Endothelial cell of umbilical vein (primary cell): Measurements from ENCODE around the gene KCNG2. TPM values are rescaled to one million over a fixed set of nuclear protein-coding genes. Genes with fewer than 3 reads are reported as not detected.

Experiments
- BruUV-seq: library from RNA; stranded (reverse); fragments of 400-500 nt; replicated peaks from 2 replicates; lab custom pipeline; 2021; lab: Mats Ljungman, UMichigan
- CTCF ChIA-PET: fragments of 300-600, 350-600 bp; sonication (Branson Sonifier 250); formaldehyde crosslinking; loops from one replicate; lab custom pipeline; 2021; ENCODE audit warnings: antibody characterized with exemption, inconsistent platforms; lab: Charles Lee
- POLR2A ChIA-PET: fragments of 300-600, 350-600 bp; sonication (Branson Sonifier 250); formaldehyde crosslinking; loops from one replicate; lab custom pipeline; 2021; ENCODE audit warnings: antibody characterized with exemption, inconsistent platforms; lab: Charles Lee
- DNase-seq: peaks from one replicate; pipeline ENCODE4 v3.0.0-alpha.2; 2011; ENCODE audit warnings: low read depth, low spot score
- FAIRE-seq: peaks from 2 replicates; lab custom pipeline; 2011; peaks lifted over from hg19 to GRCh38; lab: Jason Lieb, UNC
- H2AFZ ChIP-seq: 2 replicates; pipeline ENCODE4 v1.6.0; 2012; ENCODE audit warnings: low read depth, low read length, control low read depth, inconsistent platforms
- H3K27ac ChIP-seq: 2 replicates; pipeline ENCODE4 v1.5.1; 2011; ENCODE audit warnings: low read depth, mild to moderate bottlenecking, control low read depth, low read length, moderate library complexity; ENCODE audit not compliant: insufficient read depth
- H3K27me3 ChIP-seq, 2 experiments: 2 replicates each; pipeline versions ENCODE4 v1.6.0 to v1.6.1; 2011; ENCODE audit warnings: low read length in 2 of 2, mixed read lengths in 1 of 2; ENCODE audit not compliant: control insufficient read depth in 2 of 2, insufficient read depth in 2 of 2
- H3K36me3 ChIP-seq, 2 experiments: 2 replicates in 1 of 2; 3 replicates in 1 of 2; pipeline ENCODE4 v1.5.1; 2011; ENCODE audit warnings: low read length in 2 of 2, mild to moderate bottlenecking in 1 of 2, moderate library complexity in 1 of 2; ENCODE audit not compliant: control insufficient read depth in 2 of 2, insufficient read depth in 2 of 2; ENCODE audit errors: extremely low read depth in 1 of 2
- H3K4me1 ChIP-seq: 3 replicates; pipeline ENCODE4 v1.5.1; 2011; ENCODE audit warnings: mild to moderate bottlenecking, low read length; ENCODE audit not compliant: control insufficient read depth, insufficient read depth; ENCODE audit errors: extremely low read depth
- H3K4me2 ChIP-seq: 2 replicates; pipeline ENCODE4 v1.6.1; 2011; ENCODE audit warnings: low read length, control low read depth, mixed read lengths; ENCODE audit not compliant: insufficient read depth
- H3K4me3 ChIP-seq, 3 experiments: fragments of 200-600 bp in 1 of 3; sonication (generic), shearing (Covaris generic) in 1 of 3; replicated peaks in 1 of 3; 2 replicates each; pipeline ENCODE4 v1.5.1; 2011 to 2016; ENCODE audit warnings: control low read depth in 3 of 3, low read length in 3 of 3, mild to moderate bottlenecking in 2 of 3, inconsistent platforms in 1 of 3, low read depth in 1 of 3, moderate library complexity in 1 of 3; ENCODE audit not compliant: insufficient read depth in 1 of 3
- H3K79me2 ChIP-seq: 2 replicates; pipeline ENCODE4 v1.6.0; 2012; ENCODE audit warnings: low read length, inconsistent platforms; ENCODE audit not compliant: control insufficient read depth, insufficient read depth
- H3K9ac ChIP-seq: replicated peaks from 2 replicates; pipeline ENCODE3; 2011; ENCODE audit warnings: low read length, control low read depth; ENCODE audit not compliant: insufficient read depth; ENCODE audit errors: extremely low read depth
- H3K9me1 ChIP-seq: replicated peaks from 3 replicates; pipeline ENCODE4 v1.6.0; 2011; ENCODE audit warnings: mild to moderate bottlenecking, low read length; ENCODE audit not compliant: control insufficient read depth, insufficient read depth; ENCODE audit errors: extremely low read depth
- H3K9me3 ChIP-seq: replicated peaks from 2 replicates; pipeline ENCODE4 v1.5.1; 2012; ENCODE audit warnings: low read length, inconsistent platforms; ENCODE audit not compliant: control insufficient read depth, insufficient read depth
- H4K20me1 ChIP-seq: replicated peaks from 2 replicates; pipeline ENCODE3; 2011; ENCODE audit warnings: mild to moderate bottlenecking, low read length; ENCODE audit not compliant: control insufficient read depth, insufficient read depth; ENCODE audit errors: extremely low read depth
- EZH2 ChIP-seq: IDR thresholded peaks from 2 replicates; pipeline ENCODE4 v1.6.1; 2012; ENCODE audit warnings: borderline replicate concordance, low read depth, mild to moderate bottlenecking, moderate library complexity, low read length, inconsistent platforms; ENCODE audit not compliant: severe bottlenecking
- GATA2 ChIP-seq: IDR thresholded peaks from 2 replicates; pipeline ENCODE4 v1.7.0; 2011; ENCODE audit warnings: low read depth, mild to moderate bottlenecking, moderate library complexity, mixed read lengths, low read length; ENCODE audit not compliant: insufficient read length, insufficient read depth
- JUN ChIP-seq: IDR thresholded peaks from 2 replicates; pipeline ENCODE4 v1.6.1; 2011; ENCODE audit warnings: borderline replicate concordance, low read depth; ENCODE audit not compliant: insufficient read length, insufficient read depth
- POLR2A ChIP-seq: IDR thresholded peaks from 2 replicates; pipeline ENCODE4 v1.6.1; 2012; ENCODE audit warnings: low read depth, mild to moderate bottlenecking, control low read depth, low read length
- POLR2AphosphoS5 ChIP-seq: IDR thresholded peaks from 2 replicates; pipeline ENCODE4 v1.6.1; 2012; ENCODE audit warnings: low read depth, mild to moderate bottlenecking, control low read depth, low read length, moderate library complexity; ENCODE audit not compliant: insufficient read depth
- dilution Hi-C: fragments of 300-500 bp; cut with MboI; formaldehyde crosslinking; loops from one replicate; pipeline ENCODE4 v1.15.0; 2019; ENCODE audit warnings: low sequenced_read_pairs; ENCODE audit not compliant: extremely low pct_ligation_motif_present
- intact Hi-C: fragments of 100-400 bp; cut with micrococcal nuclease; formaldehyde crosslinking; loops from one replicate; pipeline ENCODE4 v1.10.0; 2022
- polyA plus RNA-seq, 4 experiments: library from polyadenylated mRNA; depleted of rRNA in 3 of 4; stranded (reverse) in 3 of 4; unstranded in 1 of 4; fragments of >200 nt; gene quantifications; 2 replicates each; pipeline versions ENCODE4 v1.2.1 to v1.2.3, GENCODE V29; 2011 to 2012; ENCODE audit warnings: missing spikeins in 1 of 4
- total RNA-seq: library from RNA; stranded (reverse); gene quantifications from 2 replicates; pipeline ENCODE4 v1.2.3, GENCODE V29; 2021
- TF ChIP-seq, protein P1 (sequence below): IDR thresholded peaks from 2 replicates; pipeline ENCODE4 v1.6.1; 2011; ENCODE audit not compliant: insufficient read depth, insufficient read length

The KCNG2 gene
- total and polyA plus RNA-seq, 2 donors (not counting 3 experiments of a cell fraction or from before 2014, with no cell fraction given), result not detected

DNA sequence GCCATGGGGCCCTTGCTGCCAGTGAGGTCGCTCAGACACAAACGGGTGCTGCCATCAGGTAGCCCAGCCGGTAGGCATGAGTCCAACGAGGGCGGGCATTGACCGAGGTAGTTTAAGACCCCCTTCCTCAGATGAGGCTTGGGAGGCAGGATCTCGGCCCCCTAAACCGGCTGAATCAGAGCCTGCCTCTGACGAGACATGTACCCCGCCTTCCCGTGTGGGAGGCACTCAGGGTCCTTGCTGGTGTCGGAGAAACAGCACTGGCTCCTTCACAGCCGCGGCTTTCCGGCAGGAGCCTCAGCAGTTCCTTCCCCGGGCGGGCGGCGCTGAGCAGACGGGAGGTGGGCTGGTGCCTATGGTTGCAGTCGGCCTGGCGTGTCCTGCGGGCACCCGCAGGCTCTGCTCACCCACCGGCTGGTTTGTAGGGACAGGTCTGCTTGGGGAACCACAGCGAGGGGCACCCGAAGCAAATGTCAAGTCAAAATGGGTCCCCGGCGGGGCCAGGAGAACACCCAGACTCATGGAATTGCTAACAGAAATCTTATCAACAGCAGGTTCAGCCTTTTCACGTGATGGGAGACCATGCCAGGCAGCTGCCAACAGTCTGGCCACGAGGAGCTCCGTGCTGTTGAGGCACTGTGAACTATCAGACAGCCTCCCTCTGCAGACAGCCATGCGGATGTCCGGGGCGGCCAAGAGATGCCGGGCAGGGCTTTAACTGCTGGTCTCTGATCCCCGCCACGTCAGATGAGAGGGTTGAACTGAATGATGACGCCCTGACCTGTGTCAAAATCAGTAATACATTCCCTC lies 2.8 kb downstream of the KCNG2 start:
- BruUV-seq, result no TSS peak
- Histone ChIP-seq H3K36me3 (no peaks in the 10 kb centered on the region), H3K4me2 (no peak overlapping the region), H3K9me1 (no peaks in the 10 kb centered on the region), H3K79me2 (no peaks in the 10 kb centered on the region), H2AFZ (no peak overlapping the region), H4K20me1 (no peaks in the 10 kb centered on the region), H3K27ac (no peak overlapping the region), H3K9me3 (no peaks in the 10 kb centered on the region), H3K27me3 (peaks cover 23 to 29% of the 10 kb centered on the region in 2 experiments), H3K4me1 (peaks cover 2% of the 10 kb centered on the region), H3K4me3 (no peak overlapping the region), H3K9ac (no peak overlapping the region)
- POLR2A ChIA-PET, result no interaction called here
- TF ChIP-seq POLR2AphosphoS5, result no peak
- TF ChIP-seq, protein P1, sequence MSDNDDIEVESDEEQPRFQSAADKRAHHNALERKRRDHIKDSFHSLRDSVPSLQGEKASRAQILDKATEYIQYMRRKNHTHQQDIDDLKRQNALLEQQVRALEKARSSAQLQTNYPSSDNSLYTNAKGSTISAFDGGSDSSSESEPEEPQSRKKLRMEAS, result no peak
- FAIRE-seq (no peak), DNase-seq (no peak)
- intact Hi-C loops, result no loop called here
- CTCF ChIA-PET, result no interaction called here
- dilution Hi-C loops, result no loop called here

DNA sequence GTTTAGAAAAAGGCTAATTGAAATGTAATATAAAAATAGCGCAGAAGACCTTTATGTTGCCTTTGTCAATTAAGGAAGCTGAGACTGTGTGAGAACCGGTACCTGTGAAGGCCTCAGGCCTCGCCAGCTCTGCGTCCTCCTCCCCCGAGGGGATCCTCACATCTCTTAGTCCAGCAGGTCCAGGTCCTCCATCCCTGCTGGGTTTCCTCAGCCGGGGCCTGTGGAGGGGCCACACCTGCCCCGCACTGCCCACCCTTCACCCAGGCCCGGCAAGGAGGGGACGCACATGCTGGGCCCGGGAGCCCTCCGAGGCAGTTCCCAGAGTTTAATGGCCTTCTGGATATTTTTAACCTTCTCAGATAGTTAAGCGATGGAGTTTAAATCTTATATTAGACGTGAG lies 3.5 kb downstream of the KCNG2 start:
- intact Hi-C loops, result no loop called here
- dilution Hi-C loops, result no loop called here
- Histone ChIP-seq H3K27ac (no peak overlapping the region), H3K4me2 (no peak overlapping the region), H3K9me3 (no peaks in the 10 kb centered on the region), H3K36me3 (no peaks in the 10 kb centered on the region), H3K9ac (no peak overlapping the region), H3K27me3 (peaks cover 23 to 29% of the 10 kb centered on the region in 2 experiments), H3K4me3 (no peak overlapping the region), H3K4me1 (no peaks in the 10 kb centered on the region), H3K9me1 (no peaks in the 10 kb centered on the region), H4K20me1 (no peaks in the 10 kb centered on the region), H3K79me2 (no peaks in the 10 kb centered on the region), H2AFZ (no peak overlapping the region)
- no peak for DNase-seq
- CTCF ChIA-PET, result no interaction called here
- TF ChIP-seq EZH2, result no peak
- TF ChIP-seq GATA2, result no peak
- TF ChIP-seq POLR2A, result no peak
- no peak for TF ChIP-seq JUN
- POLR2A ChIA-PET, result no interaction called here
- no TSS peak for BruUV-seq
- FAIRE-seq, result no peak
